ENCODE data around the gene TMOD1. TPM values are rescaled to one million over a fixed set of nuclear protein-coding genes. Genes with fewer than 3 reads are reported as not detected.

The TMOD1 gene
- total RNA-seq, 1 donor from 2014 or later = 1.9 TPM

GRCh38 chr9:97525451-97525850 lies 24.0 kb downstream of the TMOD1 start:
- Mint-ChIP-seq H3K4me3 (no peak overlapping the region), H3K27me3 (peaks cover 12% of the 10 kb centered on the region), H3K27ac (no peak overlapping the region), H3K4me1 (no peaks in the 10 kb centered on the region), H3K36me3 (ENCODE audit: low read depth) (no peaks in the 10 kb centered on the region), H3K9me3 (no peaks in the 10 kb centered on the region)
- ChIA-PET POLR2A (no interaction called here), CTCF (no interaction called here)
- ATAC-seq (ENCODE audit: low read depth) (no peak), DNase-seq (no peak)
- TF ChIP-seq CTCF (IDR thresholded peaks at IDR 0.05) = no peak
- intact Hi-C loops (cut with micrococcal nuclease) = no loop called here

GRCh38 chr9:97526895-97527575 lies 25.6 kb downstream of the TMOD1 start:
- Mint-ChIP-seq H3K27ac (no peak overlapping the region), H3K27me3 (peaks cover 2% of the 10 kb centered on the region), H3K36me3 (ENCODE audit: low read depth) (no peaks in the 10 kb centered on the region), H3K9me3 (no peaks in the 10 kb centered on the region), H3K4me1 (no peaks in the 10 kb centered on the region), H3K4me3 (no peak overlapping the region)
- POLR2A ChIA-PET = no interaction called here
- intact Hi-C loops (cut with micrococcal nuclease) = no loop called here
- no peak for DNase-seq
- no peak for ATAC-seq (ENCODE audit: low read depth)
- CTCF ChIA-PET = no interaction called here
- TF ChIP-seq CTCF (IDR thresholded peaks at IDR 0.05) = no peak

- CTCF ChIA-PET = no interaction called here
- H3K4me3 Mint-ChIP-seq = no peak overlapping the region
- no peak for ATAC-seq (ENCODE audit: low read depth)
- H3K27ac Mint-ChIP-seq = no peak overlapping the region
- H3K36me3 Mint-ChIP-seq (ENCODE audit: low read depth) = no peaks in the 10 kb centered on the region
- no peaks in the 10 kb centered on the region for H3K27me3 Mint-ChIP-seq
- DNase-seq = no peak
- intact Hi-C loops (cut with micrococcal nuclease) = no loop called here
- no peaks in the 10 kb centered on the region for H3K9me3 Mint-ChIP-seq
- POLR2A ChIA-PET = no interaction called here
- no peaks in the 10 kb centered on the region for H3K4me1 Mint-ChIP-seq
- no peak for TF ChIP-seq CTCF (IDR thresholded peaks at IDR 0.05)
Observed at GRCh38 chr9:97527626-97528528, 26.4 kb downstream of the TMOD1 start.

- H3K9me3 Mint-ChIP-seq = no peaks in the 10 kb centered on the region
- DNase-seq = no peak
- H3K27me3 Mint-ChIP-seq = no peaks in the 10 kb centered on the region
- no peak for TF ChIP-seq CTCF (IDR thresholded peaks at IDR 0.05)
- no peak overlapping the region for H3K27ac Mint-ChIP-seq
- ChIA-PET POLR2A (no interaction called here), CTCF (no interaction called here)
- H3K36me3 Mint-ChIP-seq (ENCODE audit: low read depth) = no peaks in the 10 kb centered on the region
- no peaks in the 10 kb centered on the region for H3K4me1 Mint-ChIP-seq
- intact Hi-C loops (cut with micrococcal nuclease) = no loop called here
- ATAC-seq (ENCODE audit: low read depth) = no peak
- H3K4me3 Mint-ChIP-seq = no peak overlapping the region
Observed at GRCh38 chr9:97528529-97529230, 27.2 kb downstream of the TMOD1 start.
